ENCODE measurements around the gene LRRC49.

GRCh38 chr15:71091601-71092000 lies 199.0 kb downstream of the LRRC49 start:
- TF ChIP-seq POLR2AphosphoS5 (IDR thresholded peaks at IDR 0.05; ENCODE audit: insufficient read depth, low read depth, low read length) (no peak), CTCF (IDR thresholded peaks at IDR 0.05; ENCODE audit: extremely low read depth in 1 of 2, insufficient read depth in 1 of 2, low read depth in 1 of 2, low read length in 2 of 2) (no peak), EZH2 (IDR thresholded peaks at IDR 0.05; ENCODE audit: borderline replicate concordance, low read depth, low read length, severe bottlenecking) (no peak)
